Muscle of leg (tissue), 11 donors: ENCODE measurements around the gene ATP2A3. TPM values are rescaled to one million over a fixed set of nuclear protein-coding genes. Genes with fewer than 3 reads are reported as not detected.

ENCODE experiments used
- DNase-seq: peaks from one replicate; pipeline ENCODE4 v3.0.0; 2013
- H3K27ac ChIP-seq: one replicate; pipeline ENCODE4 v1.5.1; 2013; ENCODE audit warnings: mild to moderate bottlenecking, low read length, control low read depth
- H3K27me3 ChIP-seq: one replicate; pipeline ENCODE4 v1.6.1; 2013; ENCODE audit warnings: low read length; ENCODE audit not compliant: control insufficient read depth, insufficient read depth
- H3K36me3 ChIP-seq: one replicate; pipeline ENCODE4 v1.6.1; 2013; ENCODE audit warnings: low read length; ENCODE audit not compliant: control insufficient read depth, insufficient read depth
- H3K4me1 ChIP-seq: one replicate; pipeline ENCODE4 v1.6.1; 2013; ENCODE audit warnings: low read length; ENCODE audit not compliant: control insufficient read depth, insufficient read depth
- H3K4me3 ChIP-seq: one replicate; pipeline ENCODE4 v1.5.1; 2013; ENCODE audit warnings: low read length, control low read depth
- H3K9me3 ChIP-seq: replicated peaks from 2 replicates; pipeline ENCODE4 v1.6.1; 2013; ENCODE audit warnings: low read depth, low read length; ENCODE audit not compliant: control insufficient read depth
- WGBS: methylation state at CpG from one replicate; pipeline ENCODE4 v1.1.5; 2013; ENCODE audit warnings: missing lambda C conversion rate; ENCODE audit not compliant: insufficient coverage; 5-methylcytosine and 5-hydroxymethylcytosine counted together
- polyA plus RNA-seq, 8 donors: library from polyadenylated mRNA; unstranded; fragments of 120-200 nt; gene quantifications; one replicate each; pipeline versions ENCODE4 v1.2.1 to v1.2.3, GENCODE V29; 2013; ENCODE audit warnings: inconsistent platforms in 1 of 8, low replicate concordance in 1 of 8; ENCODE audit not compliant: insufficient read length in 8 of 8, insufficient read depth in 1 of 8
- total RNA-seq: library from RNA; stranded (reverse); fragments of 120-200 nt; gene quantifications from one replicate; pipeline ENCODE4 v1.2.4, GENCODE V29; 2013

ATP2A3 gene
- total and polyA plus RNA-seq, 9 donors = 2.5 to 6.8 (median 4.5) TPM

DNA sequence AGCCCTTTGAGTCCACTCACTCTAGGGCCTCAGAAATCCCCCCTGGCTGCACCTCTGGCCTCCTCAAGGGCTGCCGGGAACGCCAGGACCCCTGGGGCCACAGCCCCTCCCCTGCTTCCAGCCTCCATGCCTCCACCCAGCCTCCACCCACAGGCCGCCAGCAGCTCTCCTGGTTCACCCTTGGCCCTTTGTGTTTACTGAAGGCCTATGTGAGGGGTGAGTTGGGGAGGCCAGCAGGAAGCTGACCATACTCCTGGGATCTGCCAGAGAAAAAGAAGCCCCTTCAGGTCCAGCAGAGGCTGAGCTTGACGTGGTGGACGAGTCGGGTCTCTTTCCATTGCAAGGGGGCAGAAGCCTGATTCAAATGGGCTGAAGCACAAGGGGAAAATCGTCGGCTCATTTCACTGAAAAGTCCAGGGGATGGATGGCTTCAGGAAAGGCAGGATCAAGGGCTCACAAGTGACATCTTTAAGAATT, 18.3 kb upstream of the ATP2A3 start:
- no peak overlapping the region for H3K4me3 ChIP-seq
- WGBS = 88% methylated on average over 5 of the region's 8 CpGs
- peaks cover 5% of the 10 kb centered on the region for H3K9me3 ChIP-seq
- no peak overlapping the region for H3K27ac ChIP-seq
- peaks cover 24% of the 10 kb centered on the region for H3K4me1 ChIP-seq
- H3K27me3 ChIP-seq = peaks cover 4% of the 10 kb centered on the region
- no peaks in the 10 kb centered on the region for H3K36me3 ChIP-seq
- no peak for DNase-seq

- DNase-seq = no peak
- Histone ChIP-seq H3K4me1 (peaks cover 28% of the 10 kb centered on the region), H3K9me3 (peaks cover 5% of the 10 kb centered on the region), H3K27ac (no peak overlapping the region), H3K27me3 (peaks cover 4% of the 10 kb centered on the region), H3K4me3 (no peak overlapping the region), H3K36me3 (no peaks in the 10 kb centered on the region)
- WGBS = 89% methylated on average over 21 of the region's 21 CpGs
Measured at GRCh38 chr17:3982113-3982512, 17.9 kb upstream of the ATP2A3 start.

GRCh38 chr17:3981455-3981854, 17.2 kb upstream of the ATP2A3 start:
- Histone ChIP-seq H3K27ac (no peak overlapping the region), H3K9me3 (peaks cover 5% of the 10 kb centered on the region), H3K4me3 (no peak overlapping the region), H3K36me3 (no peaks in the 10 kb centered on the region), H3K4me1 (peaks cover 30% of the 10 kb centered on the region), H3K27me3 (peaks cover 2% of the 10 kb centered on the region)
- 76% methylated on average over 20 of the region's 23 CpGs for WGBS
- DNase-seq = no peak

GRCh38 chr17:3980381-3981014, 16.3 kb upstream of the ATP2A3 start:
- 62% methylated on average over 14 of the region's 19 CpGs for WGBS
- Histone ChIP-seq H3K27ac (no peak overlapping the region), H3K4me1 (peaks cover 25% of the 10 kb centered on the region), H3K27me3 (peaks cover 2% of the 10 kb centered on the region), H3K9me3 (peaks cover 5% of the 10 kb centered on the region), H3K36me3 (no peaks in the 10 kb centered on the region), H3K4me3 (no peak overlapping the region)
- no peak for DNase-seq

DNA sequence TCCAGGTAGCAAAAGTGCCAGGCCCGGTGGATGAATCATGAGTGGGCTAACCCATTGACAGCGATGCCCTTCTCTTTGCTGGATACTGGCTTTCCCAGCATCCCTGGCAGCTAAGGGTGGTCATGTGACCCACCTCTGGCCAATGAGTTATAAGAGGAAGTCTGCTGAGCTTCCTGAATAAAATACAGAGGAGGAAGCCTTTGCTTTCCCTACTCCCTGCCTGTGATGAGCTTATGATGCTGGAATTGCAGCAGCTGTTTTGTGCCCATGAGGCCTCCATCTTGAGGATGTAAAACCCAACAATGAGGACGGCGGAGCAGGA, 15.0 kb upstream of the ATP2A3 start:
- H3K27ac ChIP-seq = no peak overlapping the region
- no peaks in the 10 kb centered on the region for H3K36me3 ChIP-seq
- peaks cover 13% of the 10 kb centered on the region for H3K9me3 ChIP-seq
- peaks cover 2% of the 10 kb centered on the region for H3K27me3 ChIP-seq
- 95% methylated on average over 2 of the region's 4 CpGs for WGBS
- no peak overlapping the region for H3K4me3 ChIP-seq
- peaks cover 21% of the 10 kb centered on the region for H3K4me1 ChIP-seq
- DNase-seq = no peak

GRCh38 chr17:3978421-3979289, 14.4 kb upstream of the ATP2A3 start:
- H3K9me3 ChIP-seq = peaks cover 13% of the 10 kb centered on the region
- WGBS = 76% methylated on average over 4 of the region's 6 CpGs
- no peak for DNase-seq
- no peaks in the 10 kb centered on the region for H3K36me3 ChIP-seq
- no peak overlapping the region for H3K4me3 ChIP-seq
- peaks cover 15% of the 10 kb centered on the region for H3K4me1 ChIP-seq
- no peak overlapping the region for H3K27ac ChIP-seq
- H3K27me3 ChIP-seq = peaks cover 2% of the 10 kb centered on the region

DNA sequence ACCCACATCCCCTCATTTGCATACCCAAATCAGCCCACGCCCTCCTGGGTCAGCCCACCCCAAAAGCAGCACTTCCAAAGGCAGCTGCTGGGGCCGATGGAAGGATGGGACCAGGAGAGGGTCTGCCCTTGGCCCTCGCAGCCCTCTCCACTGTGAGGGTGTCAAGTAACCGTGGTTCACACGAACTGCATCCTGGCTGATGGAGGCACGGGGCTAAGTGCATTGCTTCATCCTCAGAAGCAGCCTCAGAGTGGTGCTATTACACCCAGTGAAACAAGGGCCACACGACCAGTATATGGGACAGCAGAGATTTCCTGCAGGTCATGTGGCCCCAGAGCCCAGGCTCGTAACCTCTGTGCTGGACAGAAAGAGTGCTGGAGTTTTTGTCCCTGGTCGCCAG, 13.2 kb upstream of the ATP2A3 start:
- peaks cover 13% of the 10 kb centered on the region for H3K9me3 ChIP-seq
- H3K27ac ChIP-seq = no peak overlapping the region
- H3K27me3 ChIP-seq = peaks cover 7% of the 10 kb centered on the region
- H3K4me3 ChIP-seq = no peak overlapping the region
- 36% methylated on average over 9 of the region's 9 CpGs for WGBS
- DNase-seq = no peak
- no peaks in the 10 kb centered on the region for H3K36me3 ChIP-seq
- peaks cover 15% of the 10 kb centered on the region for H3K4me1 ChIP-seq

- H3K9me3 ChIP-seq = peaks cover 13% of the 10 kb centered on the region
- H3K36me3 ChIP-seq = no peaks in the 10 kb centered on the region
- H3K27ac ChIP-seq = no peak overlapping the region
- 53% methylated on average over 15 of the region's 17 CpGs for WGBS
- DNase-seq = peak; percentile 33
- H3K4me3 ChIP-seq = no peak overlapping the region
- H3K27me3 ChIP-seq = peaks cover 12% of the 10 kb centered on the region
- H3K4me1 ChIP-seq = peaks cover 15% of the 10 kb centered on the region
Measured at GRCh38 chr17:3976675-3977171, 12.5 kb upstream of the ATP2A3 start.

GRCh38 chr17:3974980-3975379, 10.7 kb upstream of the ATP2A3 start:
- peaks cover 15% of the 10 kb centered on the region for H3K4me1 ChIP-seq
- 94% methylated on average over 5 of the region's 9 CpGs for WGBS
- H3K9me3 ChIP-seq = peaks cover 13% of the 10 kb centered on the region
- H3K27ac ChIP-seq = no peak overlapping the region
- peaks cover 13% of the 10 kb centered on the region for H3K27me3 ChIP-seq
- no peak overlapping the region for H3K4me3 ChIP-seq
- H3K36me3 ChIP-seq = no peaks in the 10 kb centered on the region
- no peak for DNase-seq

DNA sequence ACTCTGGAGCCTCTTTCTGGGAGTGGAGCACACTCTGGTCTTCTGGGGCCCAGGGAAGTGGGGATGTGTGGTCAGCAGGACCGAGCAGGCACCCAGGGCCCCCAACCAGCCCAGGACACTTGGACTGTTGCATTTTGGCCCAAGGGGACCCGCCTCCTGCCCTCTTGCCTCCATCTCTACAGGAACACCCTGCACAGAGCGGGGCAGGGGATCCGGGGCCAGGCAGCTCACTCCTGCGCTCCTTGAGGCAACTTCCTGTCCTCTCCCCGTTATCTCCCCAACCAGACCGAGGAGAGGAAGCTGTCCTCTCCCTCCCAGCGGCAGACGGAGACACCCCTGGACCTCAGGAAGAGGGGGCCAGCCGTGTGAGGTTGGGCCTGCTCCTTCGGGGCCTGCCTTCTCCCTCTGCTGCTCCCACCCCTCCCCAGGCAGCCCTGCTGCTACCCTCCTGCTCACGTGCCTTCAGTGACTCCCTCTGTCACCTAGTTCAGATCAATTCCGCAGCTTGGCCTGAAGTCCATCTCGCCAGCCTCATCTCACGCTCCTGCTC, 10.0 kb upstream of the ATP2A3 start:
- Histone ChIP-seq H3K9me3 (peaks cover 11% of the 10 kb centered on the region), H3K27ac (no peak overlapping the region), H3K27me3 (peaks cover 13% of the 10 kb centered on the region), H3K4me1 (peaks cover 15% of the 10 kb centered on the region), H3K4me3 (no peak overlapping the region), H3K36me3 (no peaks in the 10 kb centered on the region)
- 64% methylated on average over 14 of the region's 15 CpGs for WGBS
- DNase-seq = no peak
